ENCODE measurements around the gene MTFMT.

The MTFMT gene

DNA sequence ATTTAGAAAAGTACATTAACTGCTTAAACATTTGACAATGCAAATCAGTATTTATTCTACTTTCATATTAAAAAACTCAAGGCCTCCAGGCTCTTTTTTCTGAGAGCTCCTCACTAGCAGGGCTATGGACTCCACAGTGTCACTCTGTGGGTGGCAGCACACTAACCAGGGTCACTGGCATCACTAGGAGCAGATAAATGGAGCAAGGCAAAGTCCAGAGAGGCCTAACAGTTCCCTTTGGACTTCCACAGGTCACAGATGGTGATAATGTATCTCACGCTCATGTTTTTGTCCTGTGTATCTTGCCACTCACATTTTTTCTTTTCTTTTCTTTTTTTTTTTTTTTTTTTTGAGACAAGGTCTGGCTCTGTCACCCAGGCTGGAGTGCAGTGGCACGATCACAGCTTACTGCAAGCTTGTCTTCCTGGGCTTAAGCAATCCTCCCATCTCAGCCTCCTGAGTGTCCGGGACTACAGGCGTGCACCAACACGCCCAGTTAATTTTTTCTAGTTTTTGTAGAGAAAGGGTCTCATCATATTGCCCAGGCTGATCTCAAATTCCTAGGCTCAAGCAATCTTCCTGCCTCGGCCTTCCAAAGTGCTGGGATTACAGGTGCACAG lies 47.5 kb downstream of the MTFMT start:
- DNase-seq: no peak

DNA sequence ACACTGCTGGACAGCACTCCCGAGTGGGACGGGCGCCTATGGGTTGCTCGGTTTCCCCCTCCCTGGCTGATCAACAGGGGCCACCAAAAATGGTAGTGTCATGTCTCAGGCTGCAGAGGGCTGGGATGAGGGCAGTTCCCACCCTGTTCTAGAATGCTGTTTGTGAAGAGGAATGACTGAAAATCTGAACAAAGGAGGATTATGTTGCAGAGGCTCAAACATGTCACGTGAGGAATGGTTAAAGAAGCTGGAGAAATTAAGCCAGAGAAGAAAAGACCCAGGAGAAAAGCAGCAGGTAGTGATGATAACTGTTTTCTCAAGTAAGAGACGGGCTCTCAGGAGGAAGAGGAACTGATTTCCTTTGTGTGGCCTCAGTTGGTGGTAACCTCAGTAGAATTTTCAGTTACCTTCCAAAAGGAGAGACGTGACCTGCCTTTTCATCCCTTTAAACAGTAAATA lies 50.2 kb downstream of the MTFMT start:
- no peak for DNase-seq

DNA sequence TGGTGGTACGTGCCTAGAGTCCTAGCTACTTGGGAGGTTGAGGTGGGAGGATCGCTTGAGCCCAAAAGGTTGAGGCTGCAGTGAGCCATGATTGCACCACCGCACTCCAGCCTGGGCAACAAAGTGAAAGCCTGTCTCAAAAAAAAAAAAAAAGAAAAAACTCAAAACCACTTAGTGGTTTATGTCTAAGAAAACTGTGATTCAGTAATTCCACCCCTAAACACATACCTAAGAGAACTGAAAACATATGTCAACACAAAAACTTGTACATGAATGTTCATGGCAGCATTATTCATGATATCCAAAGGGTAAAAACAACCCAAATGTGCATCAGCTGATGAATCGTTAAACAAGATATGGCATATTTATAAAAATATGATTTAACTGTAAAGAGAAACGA lies 54.0 kb downstream of the MTFMT start:
- no peak for DNase-seq

DNA sequence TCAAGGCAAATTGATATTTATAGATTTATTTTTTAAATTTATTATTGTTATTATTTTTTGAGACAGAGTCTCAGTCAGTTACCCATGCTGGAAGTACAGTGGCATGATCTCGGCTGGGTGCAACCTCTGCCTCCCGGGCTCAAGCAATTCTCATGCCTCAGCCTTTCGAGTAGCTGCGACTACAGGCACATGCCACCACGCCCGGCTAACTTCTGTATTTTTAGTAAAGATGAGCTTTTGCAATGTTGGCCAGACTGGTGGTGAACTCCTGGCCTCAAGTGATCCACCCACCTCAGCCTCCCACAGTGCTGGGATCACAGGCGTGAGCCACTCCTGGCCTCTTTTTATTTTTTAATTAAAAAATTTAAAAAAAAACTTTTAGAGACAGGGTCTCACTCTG lies 58.7 kb downstream of the MTFMT start:
- DNase-seq: no peak

DNA sequence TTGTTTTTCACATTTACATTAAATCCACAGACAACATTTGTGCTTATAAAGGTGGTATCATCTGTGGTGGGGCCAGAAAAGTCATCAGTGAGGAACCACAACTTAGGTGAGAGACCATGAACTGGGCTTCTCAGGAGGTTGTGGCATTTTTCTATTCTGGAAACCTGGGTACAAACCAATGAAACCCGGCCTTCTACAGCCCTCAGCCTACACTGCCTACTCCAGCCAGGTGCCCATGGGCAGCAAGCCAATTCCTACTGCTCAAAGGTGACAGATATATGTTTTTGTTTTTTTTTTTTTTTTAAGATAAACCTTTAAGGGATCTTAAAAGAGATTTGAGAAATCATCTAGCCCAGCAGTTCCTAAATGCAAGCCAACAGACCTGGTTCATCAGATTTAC lies 60.0 kb downstream of the MTFMT start:
- DNase-seq: no peak

DNA sequence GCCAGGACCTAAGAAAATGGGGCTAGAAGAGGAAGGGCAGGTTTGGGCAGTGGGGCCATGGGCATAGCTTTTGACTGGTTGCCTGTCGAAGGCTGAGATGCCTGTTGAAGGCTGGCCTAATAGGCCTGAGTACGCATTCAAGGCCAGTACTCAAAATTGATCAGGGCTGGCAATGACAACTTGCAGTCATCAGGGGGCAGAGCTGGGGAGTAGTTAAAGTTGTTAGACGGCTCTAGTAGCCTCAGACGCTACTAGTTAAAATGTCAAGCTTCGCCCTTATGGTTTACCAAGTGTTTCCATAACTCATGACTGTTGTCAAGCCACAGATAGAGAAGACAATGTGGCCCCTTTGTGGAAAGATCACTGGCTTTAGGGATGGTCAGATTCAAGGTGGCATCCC lies 68.4 kb downstream of the MTFMT start:
- no peak for DNase-seq

DNA sequence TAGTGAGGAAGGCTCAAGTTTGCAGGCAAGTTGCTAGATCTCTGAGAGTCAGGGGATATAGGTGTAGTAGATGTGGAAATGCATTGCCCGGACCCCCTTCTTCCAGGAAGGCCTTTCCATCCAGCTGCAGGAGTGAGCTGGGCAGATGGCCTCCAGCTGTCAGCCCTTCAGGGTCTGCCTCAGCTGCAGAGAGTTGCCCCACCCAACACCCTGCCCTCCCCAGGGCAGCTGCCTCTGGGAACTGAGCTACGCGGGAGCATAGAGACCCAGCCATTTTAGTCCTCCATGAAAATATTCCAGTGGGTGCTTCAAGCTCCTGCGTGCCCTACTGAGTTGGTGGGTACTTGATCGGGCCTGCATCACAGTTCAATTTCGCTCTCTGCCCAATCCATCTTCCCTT lies 69.3 kb downstream of the MTFMT start:
- no peak for DNase-seq

DNA sequence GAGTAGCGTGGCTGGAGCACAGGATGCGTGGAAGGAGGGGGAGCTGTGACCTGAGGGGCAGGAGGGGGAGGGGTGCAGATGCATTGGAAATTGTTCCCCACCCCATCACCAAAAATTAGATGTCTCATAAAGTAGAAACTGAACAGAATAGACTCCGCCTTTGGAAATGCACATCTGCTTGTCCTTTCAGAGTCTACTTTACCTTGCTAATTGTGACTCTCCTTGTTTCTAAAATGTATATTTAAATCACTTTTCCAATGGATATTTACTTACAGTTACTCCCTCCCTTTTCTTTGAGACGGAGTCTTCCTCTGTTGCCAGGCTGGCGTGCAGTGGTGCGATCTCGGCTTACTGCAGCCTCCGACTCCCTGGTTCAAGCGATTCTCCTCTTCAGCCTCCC lies 70.3 kb downstream of the MTFMT start:
- DNase-seq: no peak

DNA sequence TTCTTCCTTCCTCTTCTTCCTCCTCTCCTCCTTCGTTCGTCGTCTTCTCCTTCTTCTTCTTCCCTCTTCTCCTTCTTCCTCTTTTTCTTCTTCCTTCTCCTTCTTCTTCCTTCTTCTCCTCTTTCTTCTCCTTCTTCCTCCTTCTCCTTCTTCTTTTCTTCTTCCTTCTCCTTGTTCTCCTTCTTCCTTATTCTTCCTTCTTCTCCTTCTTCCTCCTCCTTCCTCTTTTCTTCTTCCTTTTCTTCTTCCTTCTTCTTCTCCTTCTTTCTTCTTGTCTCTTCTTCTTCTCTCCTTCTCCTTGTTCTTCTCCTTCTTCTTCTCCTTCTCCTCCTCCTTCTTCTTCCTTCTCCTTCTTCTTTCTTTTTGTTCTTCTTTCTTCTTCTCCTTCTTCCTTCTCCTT lies 75.0 kb downstream of the MTFMT start:
- DNase-seq: no peak

DNA sequence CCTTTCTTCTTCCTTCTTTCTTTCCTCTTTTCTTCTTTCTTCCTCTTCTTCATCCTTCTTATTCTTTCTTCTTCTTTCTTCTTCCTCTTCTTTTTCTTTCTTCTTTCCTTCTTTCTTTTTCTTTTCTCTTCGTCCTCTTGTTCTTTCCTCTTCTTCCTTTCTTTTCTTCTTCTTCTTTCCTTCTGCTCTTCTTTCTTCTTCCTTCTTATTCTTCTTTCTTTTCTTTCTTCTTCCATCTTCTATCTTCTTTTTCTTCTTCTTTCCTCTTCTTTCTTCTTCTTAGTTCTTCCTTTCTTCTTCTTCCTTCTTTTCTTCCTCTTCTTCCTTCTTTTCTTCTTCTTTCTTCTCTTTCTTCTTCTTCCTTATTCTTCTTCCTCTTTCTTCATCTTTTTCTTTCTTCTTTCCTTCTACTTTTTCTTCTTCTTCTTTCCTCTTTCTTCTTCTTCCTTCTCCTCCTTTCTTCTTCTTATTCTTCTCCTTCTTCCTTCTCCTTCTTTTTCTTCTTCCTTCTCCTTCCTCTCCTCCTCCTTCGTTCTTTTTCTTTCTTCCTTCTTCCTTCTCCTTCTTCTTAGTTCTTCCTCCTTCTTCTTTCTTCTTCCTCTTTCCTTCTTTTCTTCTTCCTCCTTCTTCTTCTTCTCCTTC lies 77.5 kb downstream of the MTFMT start:
- DNase-seq: no peak

Data from NCI-H1930 (cell line).